Measurements from ENCODE around the gene LBX1.

LBX1 gene

GRCh38 chr10:101244321-101245050, 15.2 kb upstream of the LBX1 start:
- no peak for DNase-seq (ENCODE audit: low read depth in 2 of 2)

- no peak for DNase-seq (ENCODE audit: low read depth in 2 of 2)
These were observed 12.8 kb upstream of the LBX1 start for GRCh38 chr10:101241840-101242707.

GRCh38 chr10:101238732-101239105, 9.5 kb upstream of the LBX1 start:
- DNase-seq (ENCODE audit: low read depth in 2 of 2): no peak

- no peak for DNase-seq (ENCODE audit: low read depth in 2 of 2)
These were observed 8.9 kb upstream of the LBX1 start for GRCh38 chr10:101237982-101238731.

- DNase-seq (ENCODE audit: low read depth in 2 of 2): no peak
These were observed 8.1 kb upstream of the LBX1 start for GRCh38 chr10:101237081-101237981.

- no peak for DNase-seq (ENCODE audit: low read depth in 2 of 2)
These were observed 7.3 kb upstream of the LBX1 start for GRCh38 chr10:101236376-101237080.

GRCh38 chr10:101235766-101236165, 6.5 kb upstream of the LBX1 start:
- DNase-seq (ENCODE audit: low read depth in 2 of 2): no peak

- no peak for DNase-seq (ENCODE audit: low read depth in 2 of 2)
These were observed 5.1 kb upstream of the LBX1 start for GRCh38 chr10:101234333-101234732.

- no peak for DNase-seq (ENCODE audit: low read depth in 2 of 2)
These were observed 4.6 kb upstream of the LBX1 start for GRCh38 chr10:101233863-101234262.

- DNase-seq (ENCODE audit: low read depth in 2 of 2): no peak
These were observed 4.2 kb upstream of the LBX1 start for GRCh38 chr10:101233443-101233842.

GRCh38 chr10:101231912-101232689, 2.8 kb upstream of the LBX1 start:
- no peak for DNase-seq (ENCODE audit: low read depth in 2 of 2)

- DNase-seq (ENCODE audit: low read depth in 2 of 2): no peak
These were observed 1.8 kb upstream of the LBX1 start for GRCh38 chr10:101231092-101231491.

GRCh38 chr10:101230183-101230917, 1.1 kb upstream of the LBX1 start:
- no peak for DNase-seq (ENCODE audit: low read depth in 2 of 2)

- no peak for DNase-seq (ENCODE audit: low read depth in 2 of 2)
These were observed 347 bp downstream of the LBX1 start for GRCh38 chr10:101228966-101229265.

- no peak for DNase-seq (ENCODE audit: low read depth in 2 of 2)
These were observed 904 bp downstream of the LBX1 start for GRCh38 chr10:101228153-101228965.

- no peak for DNase-seq (ENCODE audit: low read depth in 2 of 2)
These were observed 1.7 kb downstream of the LBX1 start for GRCh38 chr10:101227429-101228152.

GRCh38 chr10:101226491-101227428, 2.5 kb downstream of the LBX1 start:
- no peak for DNase-seq (ENCODE audit: low read depth in 2 of 2)
